OCI-LY1 (cell line): ENCODE measurements around the gene MVB12B.

Experiments
- EZH2 ChIP-seq: fragments of 200-600 bp; sonication (generic), shearing (Covaris generic); IDR thresholded peaks from 2 replicates; pipeline ENCODE4 v1.8.0; 2017; ENCODE audit warnings: borderline replicate concordance, mixed run types, mild to moderate bottlenecking, antibody characterized with exemption, low read length, moderate library complexity, mixed read lengths
- TF ChIP-seq, protein P1 (sequence below): fragments of 200-600 bp; sonication (generic), shearing (Covaris generic); IDR thresholded peaks from 2 replicates; pipeline ENCODE4 v1.5.1; 2017; ENCODE audit warnings: mild to moderate bottlenecking, antibody characterized with exemption, low read length, moderate library complexity, mixed read lengths

DNA sequence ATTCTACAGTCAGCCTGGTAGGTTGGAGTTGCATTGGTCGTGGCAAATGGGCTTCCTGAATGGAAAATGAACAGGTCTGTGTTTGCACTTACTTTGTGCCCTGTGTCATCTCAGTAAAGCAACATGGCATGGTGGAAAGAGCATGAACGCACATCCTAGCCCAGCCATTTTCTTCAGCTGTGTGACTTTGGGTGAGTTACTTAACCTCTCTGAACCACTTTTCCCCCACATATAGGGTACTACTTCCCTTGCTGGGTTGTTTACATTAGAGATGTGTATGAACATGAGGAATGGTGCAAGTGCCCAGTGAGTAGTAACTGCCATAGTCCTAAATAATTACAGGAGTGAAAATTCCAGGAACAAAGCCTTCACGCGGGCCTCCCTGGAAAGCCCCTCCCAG is 83.6 kb downstream of the MVB12B start:
- TF ChIP-seq, protein P1, sequence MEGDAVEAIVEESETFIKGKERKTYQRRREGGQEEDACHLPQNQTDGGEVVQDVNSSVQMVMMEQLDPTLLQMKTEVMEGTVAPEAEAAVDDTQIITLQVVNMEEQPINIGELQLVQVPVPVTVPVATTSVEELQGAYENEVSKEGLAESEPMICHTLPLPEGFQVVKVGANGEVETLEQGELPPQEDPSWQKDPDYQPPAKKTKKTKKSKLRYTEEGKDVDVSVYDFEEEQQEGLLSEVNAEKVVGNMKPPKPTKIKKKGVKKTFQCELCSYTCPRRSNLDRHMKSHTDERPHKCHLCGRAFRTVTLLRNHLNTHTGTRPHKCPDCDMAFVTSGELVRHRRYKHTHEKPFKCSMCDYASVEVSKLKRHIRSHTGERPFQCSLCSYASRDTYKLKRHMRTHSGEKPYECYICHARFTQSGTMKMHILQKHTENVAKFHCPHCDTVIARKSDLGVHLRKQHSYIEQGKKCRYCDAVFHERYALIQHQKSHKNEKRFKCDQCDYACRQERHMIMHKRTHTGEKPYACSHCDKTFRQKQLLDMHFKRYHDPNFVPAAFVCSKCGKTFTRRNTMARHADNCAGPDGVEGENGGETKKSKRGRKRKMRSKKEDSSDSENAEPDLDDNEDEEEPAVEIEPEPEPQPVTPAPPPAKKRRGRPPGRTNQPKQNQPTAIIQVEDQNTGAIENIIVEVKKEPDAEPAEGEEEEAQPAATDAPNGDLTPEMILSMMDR: no peak
- TF ChIP-seq EZH2: no peak
